GM19397 (cell line): ENCODE measurements around the gene CDC34.
A peak's percentile ranks its signal among the peaks of the same experiment; 100 is the strongest.

Experiments used
- ATAC-seq: cut with Tn5 transposase; IDR thresholded peaks from one replicate; pipeline ENCODE4 v1.9.1; 2021; ENCODE audit warnings: mild to moderate bottlenecking, moderate library complexity; ENCODE audit not compliant: unreplicated experiment

Gene CDC34

DNA sequence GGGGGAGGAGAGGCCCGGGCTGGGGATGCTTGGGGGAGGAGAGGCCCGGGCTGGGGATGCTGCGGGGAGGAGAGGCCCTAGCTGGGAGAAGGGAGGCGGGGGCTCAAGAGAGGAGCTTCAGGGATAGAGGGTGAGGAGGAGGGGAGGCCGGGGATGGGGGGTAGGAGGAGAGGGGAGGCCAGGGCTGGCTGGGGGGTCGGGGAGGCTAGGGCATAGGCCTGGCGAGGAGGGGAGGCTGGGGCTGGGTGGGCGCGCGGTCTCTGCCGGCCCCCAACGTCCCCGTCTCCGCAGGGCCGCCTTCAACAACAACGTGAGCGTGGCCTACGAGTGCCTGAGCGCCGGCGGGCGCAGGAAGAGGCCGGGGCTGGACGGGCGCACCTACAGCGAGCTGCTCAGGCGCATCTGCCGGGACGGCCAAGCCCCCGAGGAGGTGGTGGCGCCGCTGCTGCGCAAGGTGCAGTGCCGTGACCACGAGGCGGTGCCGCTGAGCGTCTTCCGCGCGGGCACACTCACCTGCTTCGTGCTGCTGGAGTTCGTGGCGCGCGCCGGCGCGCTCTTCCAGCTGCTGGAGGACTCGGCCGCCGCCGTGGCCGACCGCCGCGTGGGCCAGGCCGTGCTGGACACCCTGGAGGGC lies 12.8 kb upstream of the CDC34 start:
- no peak for ATAC-seq

GRCh38 chr19:519449-519865 lies 12.1 kb upstream of the CDC34 start:
- no peak for ATAC-seq

DNA sequence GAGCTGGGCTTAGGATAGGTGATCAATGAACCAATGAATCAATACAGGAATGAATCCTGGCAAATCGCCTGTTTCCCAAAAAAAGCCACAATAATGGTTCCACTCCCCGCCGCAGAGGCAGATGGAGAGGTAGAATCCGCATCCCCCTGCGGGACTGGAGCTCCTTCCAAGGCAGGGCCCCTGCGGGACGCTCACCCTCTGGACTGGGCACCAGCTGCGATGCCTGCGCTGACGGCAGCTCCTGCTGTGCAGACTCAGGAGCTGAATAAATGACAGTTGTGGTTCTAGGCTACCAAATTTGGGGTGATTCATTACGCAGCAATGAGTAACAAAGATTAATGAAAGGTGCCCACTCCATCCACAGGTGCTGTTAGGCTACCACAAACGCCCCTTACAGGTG lies 8.8 kb upstream of the CDC34 start:
- ATAC-seq: no peak

DNA sequence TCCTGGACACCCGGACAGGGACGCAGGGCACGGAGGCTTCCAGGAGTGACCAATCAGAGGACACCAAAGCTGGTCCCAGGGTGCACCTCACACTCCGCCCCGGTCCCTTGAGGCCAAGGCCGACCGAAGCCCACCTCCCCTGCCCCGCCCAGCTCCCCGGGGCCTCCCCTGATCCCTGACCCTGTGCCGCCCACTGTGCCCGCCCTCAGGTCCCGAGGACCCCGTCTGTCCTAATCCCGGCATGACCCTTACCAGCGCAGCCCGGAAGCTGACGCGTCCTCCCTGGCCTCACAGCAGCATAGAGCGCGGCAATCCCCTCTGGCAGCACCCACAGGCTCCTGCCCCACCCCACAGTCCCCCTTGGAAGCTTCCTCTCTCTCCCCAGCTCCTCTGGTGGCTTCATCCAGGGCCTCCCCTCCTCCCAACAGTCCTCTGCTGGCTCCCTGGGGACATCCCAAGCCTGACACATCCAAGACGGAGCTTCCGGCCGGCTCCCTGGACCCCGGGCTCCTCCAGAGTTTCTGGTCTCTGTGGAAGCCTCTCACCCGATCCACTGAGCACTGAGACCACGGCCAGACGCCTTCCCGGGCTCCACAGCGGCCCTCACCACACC lies 7.4 kb upstream of the CDC34 start:
- ATAC-seq: no peak

DNA sequence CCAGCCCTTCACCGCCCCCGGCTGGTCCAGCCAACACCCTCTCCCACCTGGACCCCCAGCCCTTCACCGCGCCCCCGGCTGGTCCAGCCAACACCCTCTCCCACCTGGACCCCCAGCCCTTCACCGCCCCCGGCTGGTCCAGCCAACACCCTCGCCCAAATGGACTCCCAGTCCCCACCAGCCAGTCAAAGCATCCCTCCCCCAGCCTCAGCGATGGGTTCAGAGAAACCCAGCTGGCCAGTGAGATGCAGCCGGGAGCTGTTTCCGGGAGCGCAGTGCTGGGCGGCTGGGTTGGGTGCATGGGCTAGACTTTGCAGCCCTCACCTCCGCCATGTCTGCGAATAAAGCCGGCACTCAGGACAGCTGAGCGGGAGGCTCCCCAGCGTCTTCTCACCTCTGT lies 6.5 kb upstream of the CDC34 start:
- ATAC-seq: no peak

DNA sequence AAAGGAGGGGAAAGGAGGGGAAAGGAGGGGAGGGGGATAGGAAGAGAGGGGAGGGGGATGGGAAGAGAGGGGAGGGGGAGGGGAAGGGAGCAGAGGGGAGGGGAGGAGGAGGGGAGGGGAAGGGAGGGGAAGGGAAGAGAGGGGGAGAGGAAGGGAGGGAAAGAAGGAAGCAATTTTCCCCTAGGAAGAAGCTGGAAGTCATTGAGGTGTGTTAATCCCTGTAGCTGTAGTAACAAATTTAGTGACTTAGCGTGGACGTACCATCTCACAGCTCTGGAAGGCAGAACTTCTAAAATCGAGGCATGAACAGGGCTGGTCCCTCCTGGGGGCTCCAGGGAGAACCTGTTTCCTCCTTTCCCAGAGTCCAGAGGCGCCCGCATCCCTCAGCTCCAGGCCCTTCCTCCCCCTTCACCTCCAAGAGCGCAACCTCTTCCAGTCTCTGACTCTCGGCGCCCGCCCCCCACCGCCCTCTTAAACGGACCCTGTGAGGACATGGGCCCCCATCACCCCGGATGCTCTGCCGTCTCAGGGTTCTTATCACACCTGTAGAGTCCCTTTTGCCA lies 5.6 kb upstream of the CDC34 start:
- ATAC-seq: no peak

DNA sequence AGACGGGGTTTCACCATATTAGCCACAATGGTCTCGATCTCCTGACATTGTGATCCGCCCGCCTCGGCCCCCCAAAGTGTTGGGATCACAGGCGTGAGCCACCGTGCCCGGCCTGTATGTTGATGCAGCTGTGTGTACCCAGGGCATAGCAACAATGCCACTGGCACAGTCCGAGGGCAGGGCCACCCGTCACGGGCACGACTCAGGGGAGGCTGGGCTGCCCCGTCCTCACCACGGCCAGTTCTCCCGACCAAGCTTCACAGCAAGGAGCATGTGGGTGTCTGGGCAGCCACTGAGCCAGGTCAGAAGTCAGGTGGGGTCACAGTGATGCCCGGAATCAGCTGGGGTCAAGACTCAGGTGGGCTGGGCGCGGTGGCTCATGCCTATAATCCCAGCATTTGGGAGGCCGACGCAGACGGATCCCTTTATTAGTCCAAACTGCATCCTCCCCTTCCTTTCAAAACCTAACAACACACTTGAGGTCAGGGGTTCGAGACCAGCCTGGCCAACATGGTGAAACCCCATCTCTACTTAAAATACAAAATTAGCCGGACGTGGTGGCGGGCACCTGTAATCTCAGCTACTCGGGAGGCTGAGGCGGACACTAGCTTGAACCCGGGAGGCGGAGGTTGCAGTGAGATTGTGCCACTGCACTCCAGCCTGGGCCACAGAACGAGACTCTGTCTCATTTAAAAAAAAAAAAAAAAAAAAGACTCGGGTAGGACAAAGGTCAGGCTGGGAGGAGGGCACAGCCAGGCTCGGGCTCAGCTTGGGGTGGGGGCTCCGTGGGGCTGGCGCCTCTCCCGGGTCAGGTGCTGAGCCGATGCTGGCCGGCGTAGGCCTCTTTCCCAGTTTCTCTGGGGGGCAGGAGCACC lies 1.2 kb upstream of the CDC34 start:
- no peak for ATAC-seq

DNA sequence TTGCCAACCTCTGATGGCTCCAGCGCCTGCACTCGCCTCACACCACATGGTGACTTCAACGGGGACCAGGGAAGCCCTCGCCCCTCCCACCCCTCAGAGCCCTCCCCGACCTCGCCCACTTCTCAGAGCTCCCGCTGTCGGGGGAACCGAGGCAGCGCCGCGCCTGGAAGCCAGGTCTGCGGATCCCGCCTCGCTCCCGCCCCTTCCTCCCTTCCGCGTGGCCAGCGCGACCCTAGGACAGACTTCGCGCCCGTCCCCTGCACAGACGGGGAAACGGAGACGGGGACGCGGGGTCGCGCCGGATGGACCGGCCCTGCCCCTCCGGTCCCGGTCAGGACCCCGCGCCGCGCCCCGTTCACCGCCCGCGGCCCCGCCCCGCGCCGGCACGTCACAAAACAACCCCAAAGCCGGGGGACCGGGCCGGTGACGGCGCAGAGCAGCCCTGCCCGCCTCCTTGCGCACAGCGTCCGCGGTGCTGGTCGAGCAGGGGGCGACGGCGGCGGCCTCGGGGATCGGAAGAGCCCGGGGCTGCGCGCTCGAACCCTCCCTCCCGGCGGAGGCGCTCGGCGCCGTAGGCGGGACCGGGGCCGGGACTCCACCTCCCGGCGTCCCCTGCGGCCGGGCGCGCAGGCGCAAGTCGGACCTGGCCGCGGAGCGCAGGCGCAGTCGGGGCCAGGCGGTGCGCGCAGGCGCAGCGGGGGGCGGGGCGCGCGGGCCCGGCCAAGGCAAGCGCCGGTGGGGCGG lies 379 bp upstream of the CDC34 start:
- ATAC-seq: peak; percentile 73

GRCh38 chr19:532561-533363 lies 1.2 kb downstream of the CDC34 start:
- ATAC-seq: no peak

- ATAC-seq: no peak
These were observed 2.0 kb downstream of the CDC34 start for GRCh38 chr19:533364-534058.

DNA sequence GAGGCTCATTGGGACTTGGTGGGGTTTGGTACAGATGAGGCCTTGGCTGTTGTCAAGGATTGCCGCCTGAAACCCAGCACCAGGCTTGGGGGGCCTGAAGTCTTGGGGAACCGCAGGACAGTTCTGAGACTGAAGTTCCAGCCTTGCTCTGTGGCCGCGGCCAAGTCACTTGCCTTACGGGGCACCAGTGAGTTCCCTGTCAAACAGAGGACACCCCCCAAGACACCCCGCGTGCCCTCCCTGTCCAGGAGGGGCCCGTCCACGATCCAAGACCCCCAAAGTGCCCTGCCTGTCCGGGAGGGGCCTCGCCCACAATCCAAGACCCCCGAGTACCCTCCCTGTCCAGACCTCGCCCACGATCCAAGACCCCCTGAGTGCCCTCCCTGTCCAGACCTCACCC lies 2.5 kb downstream of the CDC34 start:
- ATAC-seq: no peak

DNA sequence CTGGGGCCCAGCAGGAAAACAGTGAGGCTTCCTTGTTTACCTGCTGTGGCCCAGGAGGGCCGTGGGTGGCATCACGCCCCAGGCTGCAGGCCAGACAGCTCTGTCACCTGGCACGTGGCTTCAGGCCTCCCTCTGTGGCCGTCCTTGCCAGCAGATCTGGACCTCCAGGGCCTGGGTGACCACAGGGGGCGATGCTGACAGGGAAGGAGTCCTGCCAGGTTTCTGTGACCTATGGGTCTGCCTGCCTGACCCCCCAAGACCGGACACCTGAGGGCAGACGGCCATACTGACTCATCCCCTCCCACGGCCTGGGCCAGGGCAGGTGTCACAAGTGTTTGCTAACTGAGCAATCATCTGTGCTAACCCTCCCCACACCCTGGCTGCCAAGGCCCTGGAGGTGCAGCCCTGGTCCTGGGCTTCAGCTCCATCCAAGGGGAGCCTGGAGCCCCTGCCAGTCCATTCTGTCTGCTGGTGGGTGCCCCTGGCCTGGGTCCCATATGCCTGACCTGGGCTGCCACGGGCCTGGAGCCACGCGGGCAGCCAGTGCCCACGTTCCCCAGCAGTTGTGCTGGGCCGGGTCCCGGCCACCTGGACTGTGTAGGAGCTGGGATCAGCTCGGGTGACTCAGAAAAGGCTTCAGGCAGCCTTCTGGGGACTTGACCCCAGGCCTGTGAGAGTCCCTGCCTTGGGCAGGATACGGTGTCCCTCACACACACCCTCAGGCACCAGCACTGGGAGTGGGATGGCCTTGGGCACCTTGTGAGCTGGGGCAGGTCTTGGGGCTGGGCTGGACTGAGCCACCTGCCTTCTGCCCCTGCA lies 3.7 kb downstream of the CDC34 start:
- ATAC-seq: no peak

DNA sequence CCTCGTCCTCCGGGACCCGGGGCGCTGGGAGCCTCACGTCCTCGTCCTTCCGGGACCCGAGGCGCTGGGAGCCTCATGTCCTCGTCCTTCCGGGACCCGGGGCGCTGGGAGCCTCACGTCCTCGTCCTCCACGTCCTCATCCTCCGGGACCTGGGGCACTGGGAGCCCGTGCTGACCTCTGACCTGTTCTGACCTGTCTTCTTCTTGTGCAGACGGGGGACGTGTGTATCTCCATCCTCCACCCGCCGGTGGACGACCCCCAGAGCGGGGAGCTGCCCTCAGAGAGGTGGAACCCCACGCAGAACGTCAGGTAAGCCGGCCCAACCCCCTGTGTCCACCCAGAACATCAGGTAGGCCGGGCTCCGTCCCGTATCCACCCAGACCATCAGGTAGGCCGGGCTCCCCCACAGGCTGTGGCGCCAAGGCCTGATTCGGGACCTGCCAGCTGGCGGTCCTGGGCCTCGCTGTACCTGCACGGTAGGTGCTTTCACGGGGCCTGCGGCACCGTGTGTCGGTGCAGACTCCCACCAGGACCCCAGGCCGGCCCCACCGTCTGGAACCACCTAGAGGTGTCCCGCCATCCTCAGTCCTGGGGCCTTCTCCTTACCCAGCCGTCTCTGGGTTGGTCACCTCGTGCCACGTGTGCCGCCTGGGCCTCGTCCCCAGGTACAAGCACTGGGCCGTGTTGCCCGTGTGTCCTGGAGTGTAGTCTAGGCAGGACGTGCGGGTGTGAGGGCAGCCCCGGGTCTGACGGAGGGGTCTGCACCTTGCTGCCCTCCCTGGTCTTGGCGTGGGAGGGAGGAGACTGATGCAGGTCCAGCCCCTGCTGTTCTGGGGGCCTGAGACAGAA lies 4.7 kb downstream of the CDC34 start:
- no peak for ATAC-seq

DNA sequence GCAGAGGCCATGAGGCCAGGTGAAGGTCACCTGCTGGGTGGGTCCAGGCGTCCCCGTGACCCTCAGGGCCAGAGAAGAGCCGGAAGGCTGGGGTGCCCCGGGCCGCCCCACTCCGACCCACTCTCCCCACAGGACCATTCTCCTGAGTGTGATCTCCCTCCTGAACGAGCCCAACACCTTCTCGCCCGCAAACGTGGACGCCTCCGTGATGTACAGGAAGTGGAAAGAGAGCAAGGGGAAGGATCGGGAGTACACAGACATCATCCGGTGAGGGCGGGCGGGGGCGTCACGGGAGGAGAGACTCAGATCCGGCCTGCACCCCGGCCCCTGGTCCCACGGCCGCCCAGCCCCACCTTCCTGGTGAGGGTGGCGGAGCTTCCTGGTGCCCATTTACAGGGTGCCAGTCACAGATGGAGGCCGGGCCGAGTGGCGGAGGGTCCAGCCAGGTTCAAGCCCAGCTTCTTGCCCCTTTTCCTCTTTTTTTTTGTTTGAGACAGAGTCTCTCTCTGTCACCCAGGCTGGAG lies 5.4 kb downstream of the CDC34 start:
- no peak for ATAC-seq

- ATAC-seq: no peak
These were observed 7.3 kb downstream of the CDC34 start for GRCh38 chr19:538641-539428.

DNA sequence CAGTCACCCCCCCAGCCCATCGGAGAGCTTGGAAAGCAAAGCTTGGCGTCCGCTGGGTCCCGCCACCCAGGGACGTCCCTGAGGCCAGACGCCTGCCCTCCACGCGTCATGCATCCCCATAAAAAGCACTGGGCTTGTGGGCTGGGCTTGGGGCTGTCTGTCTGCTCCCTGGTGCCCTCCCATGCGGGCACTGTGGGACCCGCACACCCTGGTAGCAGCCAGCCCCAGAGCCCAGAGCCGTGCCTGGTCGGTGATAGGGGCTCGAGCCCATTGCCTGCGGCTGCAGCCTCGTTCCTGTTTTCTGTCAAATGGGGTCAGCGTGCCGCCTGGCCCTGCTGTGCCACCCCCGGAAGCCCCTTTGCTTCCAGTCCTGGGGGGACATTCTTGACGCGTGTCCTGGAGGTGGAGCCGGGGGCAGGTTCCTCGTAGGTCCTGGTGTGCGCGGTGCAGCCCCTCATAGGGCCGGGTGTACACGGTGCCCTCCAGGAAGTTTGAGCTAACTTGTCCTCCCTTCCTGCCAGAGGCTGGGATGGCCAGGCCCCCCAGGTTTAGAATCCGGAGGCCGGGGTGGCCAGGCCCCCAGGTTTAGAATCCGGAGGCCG lies 8.0 kb downstream of the CDC34 start:
- no peak for ATAC-seq
